Gastroesophageal sphincter (tissue), 4 donors: Measurements from ENCODE around the gene ATXN3L. TPM values are rescaled to one million over a fixed set of nuclear protein-coding genes. Genes with fewer than 3 reads are reported as not detected.

Experiments
- ATAC-seq: fragments of 150-250 bp; one replicate; pipeline ENCODE4 v1.9.1; 2016; ENCODE audit warnings: mild to moderate bottlenecking, moderate library complexity
- H3K27ac ChIP-seq, 4 donors: fragments of 200-600 bp; sonication (generic) in 3 of 4; 1 replicate in 3 of 4; 2 replicates in 1 of 4; pipeline ENCODE4 v1.5.1; 2016 to 2019
- H3K27me3 ChIP-seq: fragments of 200-600 bp; sonication (generic); one replicate; pipeline ENCODE4 v1.5.1; 2019
- H3K36me3 ChIP-seq, 2 donors: fragments of 200-600 bp; sonication (generic); one replicate each; pipeline ENCODE4 v1.5.1; 2019; ENCODE audit warnings: control low read depth in 1 of 2
- H3K4me1 ChIP-seq, 3 donors: fragments of 200-600 bp; sonication (generic); 1 replicate in 2 of 3; 2 replicates in 1 of 3; pipeline ENCODE4 v1.5.1; 2016 to 2019; ENCODE audit warnings: control low read depth in 2 of 3
- H3K4me3 ChIP-seq, 2 donors: fragments of 200-600 bp; sonication (generic); one replicate each; pipeline ENCODE4 v1.5.1; 2019; ENCODE audit warnings: mild to moderate bottlenecking in 1 of 2, moderate library complexity in 1 of 2
- H3K9me3 ChIP-seq, 3 donors: fragments of 200-600 bp; sonication (generic); one replicate each; pipeline ENCODE4 v1.5.1; 2017 to 2019; ENCODE audit warnings: control low read depth in 2 of 3
- EP300 ChIP-seq: sonication (generic); formaldehyde crosslinking; IDR thresholded peaks from one replicate; pipeline ENCODE4 v1.6.1; 2017; ENCODE audit warnings: antibody characterized with exemption, mild to moderate bottlenecking
- POLR2A ChIP-seq, 2 donors: fragments of 450-650 bp; IDR thresholded peaks; one replicate each; pipeline ENCODE4 v1.6.1; 2017; ENCODE audit warnings: antibody characterized with exemption in 2 of 2, mild to moderate bottlenecking in 2 of 2, moderate library complexity in 1 of 2
- POLR2AphosphoS5 ChIP-seq: sonication (generic); formaldehyde crosslinking; IDR thresholded peaks from one replicate; pipeline ENCODE4 v1.6.1; 2017; ENCODE audit warnings: antibody characterized with exemption
- WGBS, 2 donors: methylation state at CpG; one replicate each; pipeline ENCODE4 v1.1.5; 2018; ENCODE audit warnings: low coverage in 1 of 2; 5-methylcytosine and 5-hydroxymethylcytosine counted together
- total RNA-seq, 4 donors: library from RNA; depleted of rRNA; stranded (reverse); fragments of >200 nt; gene quantifications; one replicate each; pipeline ENCODE4 v1.1.0, GENCODE V29; 2016
- TF ChIP-seq, protein P1 (sequence below), 4 experiments: fragments of 200-600 bp in 2 of 4; fragments of 450-650 bp in 2 of 4; sonication (generic) in 1 of 4; IDR thresholded peaks; one replicate each; pipeline ENCODE4 v1.5.1; 2017 to 2019; ENCODE audit warnings: antibody characterized with exemption in 4 of 4, mild to moderate bottlenecking in 2 of 4, moderate library complexity in 2 of 4

Gene ATXN3L
- total RNA-seq, 4 donors from 2014 or later, result not detected

DNA sequence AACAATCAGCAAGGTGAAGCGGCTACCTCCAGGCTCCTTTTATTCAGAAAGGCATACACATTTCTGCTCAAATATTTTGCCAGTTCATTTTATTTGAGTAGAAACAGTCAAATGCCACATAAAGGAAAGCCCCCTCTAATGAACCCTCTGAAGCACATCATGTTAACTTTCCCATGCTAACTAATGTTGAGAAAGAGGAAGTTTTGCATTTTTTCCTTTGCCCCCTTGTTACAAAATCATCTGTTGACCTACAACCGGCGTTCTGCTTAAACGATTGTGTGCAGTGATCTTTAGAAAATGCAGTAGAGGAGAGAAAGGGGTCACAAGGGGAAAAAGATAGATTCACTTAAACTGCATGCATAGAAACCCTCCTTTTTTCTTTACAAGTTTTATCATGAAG is 25.2 kb upstream of the ATXN3L start:
- 86 to 100% methylated on average over 1 to 4 of the region's 4 CpGs for WGBS, 2 donors
- no peak for ATAC-seq
- Histone ChIP-seq H3K4me3 (no peak overlapping the region), H3K4me1 (no peaks in the 10 kb centered on the region), H3K27ac (no peak overlapping the region), H3K9me3 (no peaks in the 10 kb centered on the region), H3K27me3 (no peaks in the 10 kb centered on the region), H3K36me3 (no peaks in the 10 kb centered on the region)
- TF ChIP-seq EP300 (no peak), POLR2A (IDR thresholded peaks at IDR 0.05) (no peak), POLR2AphosphoS5 (no peak)
- TF ChIP-seq, protein P1, sequence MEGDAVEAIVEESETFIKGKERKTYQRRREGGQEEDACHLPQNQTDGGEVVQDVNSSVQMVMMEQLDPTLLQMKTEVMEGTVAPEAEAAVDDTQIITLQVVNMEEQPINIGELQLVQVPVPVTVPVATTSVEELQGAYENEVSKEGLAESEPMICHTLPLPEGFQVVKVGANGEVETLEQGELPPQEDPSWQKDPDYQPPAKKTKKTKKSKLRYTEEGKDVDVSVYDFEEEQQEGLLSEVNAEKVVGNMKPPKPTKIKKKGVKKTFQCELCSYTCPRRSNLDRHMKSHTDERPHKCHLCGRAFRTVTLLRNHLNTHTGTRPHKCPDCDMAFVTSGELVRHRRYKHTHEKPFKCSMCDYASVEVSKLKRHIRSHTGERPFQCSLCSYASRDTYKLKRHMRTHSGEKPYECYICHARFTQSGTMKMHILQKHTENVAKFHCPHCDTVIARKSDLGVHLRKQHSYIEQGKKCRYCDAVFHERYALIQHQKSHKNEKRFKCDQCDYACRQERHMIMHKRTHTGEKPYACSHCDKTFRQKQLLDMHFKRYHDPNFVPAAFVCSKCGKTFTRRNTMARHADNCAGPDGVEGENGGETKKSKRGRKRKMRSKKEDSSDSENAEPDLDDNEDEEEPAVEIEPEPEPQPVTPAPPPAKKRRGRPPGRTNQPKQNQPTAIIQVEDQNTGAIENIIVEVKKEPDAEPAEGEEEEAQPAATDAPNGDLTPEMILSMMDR (IDR thresholded peaks at IDR 0.05), result no peak

DNA sequence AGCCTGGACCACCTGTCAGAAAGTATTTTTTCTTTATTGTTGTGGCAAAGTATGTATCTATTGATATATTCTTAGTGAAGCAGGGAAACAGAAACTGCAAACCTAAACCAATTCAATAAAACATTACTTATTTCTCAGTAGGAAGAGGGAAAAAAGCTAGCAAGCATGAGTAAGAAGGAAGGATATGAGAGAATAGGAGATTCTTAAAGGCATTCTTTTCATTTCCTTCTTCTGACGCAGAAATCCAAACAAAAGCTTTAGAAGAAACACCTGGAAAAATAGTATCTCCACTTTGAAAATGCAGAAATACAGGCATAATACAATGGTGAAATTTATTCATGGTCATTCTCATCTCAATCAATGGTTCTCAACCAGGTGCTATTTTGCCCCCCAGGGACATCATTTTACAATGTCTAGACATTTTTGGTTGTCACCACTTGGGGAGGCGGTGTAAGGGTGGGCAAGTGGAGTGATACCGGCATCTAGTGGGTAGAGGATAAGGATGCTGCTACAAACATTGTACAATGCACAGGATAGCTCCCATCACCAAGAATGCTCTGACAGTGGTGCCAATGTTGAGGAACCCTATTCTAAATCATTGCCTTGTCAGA is 21.7 kb upstream of the ATXN3L start:
- no peaks in the 10 kb centered on the region for H3K4me1 ChIP-seq
- WGBS, 2 donors, result 75% methylated on average over 2 of the region's 3 CpGs; no CpG with 5 or more reads in 1 of the 2 donors
- no peak overlapping the region for H3K27ac ChIP-seq
- TF ChIP-seq EP300 (no peak), POLR2AphosphoS5 (no peak), POLR2A (IDR thresholded peaks at IDR 0.05) (no peak)
- TF ChIP-seq, protein P1 (IDR thresholded peaks at IDR 0.05), result no peak
- no peaks in the 10 kb centered on the region for H3K27me3 ChIP-seq
- H3K9me3 ChIP-seq, result no peaks in the 10 kb centered on the region
- ATAC-seq, result no peak
- no peaks in the 10 kb centered on the region for H3K36me3 ChIP-seq
- no peak overlapping the region for H3K4me3 ChIP-seq

DNA sequence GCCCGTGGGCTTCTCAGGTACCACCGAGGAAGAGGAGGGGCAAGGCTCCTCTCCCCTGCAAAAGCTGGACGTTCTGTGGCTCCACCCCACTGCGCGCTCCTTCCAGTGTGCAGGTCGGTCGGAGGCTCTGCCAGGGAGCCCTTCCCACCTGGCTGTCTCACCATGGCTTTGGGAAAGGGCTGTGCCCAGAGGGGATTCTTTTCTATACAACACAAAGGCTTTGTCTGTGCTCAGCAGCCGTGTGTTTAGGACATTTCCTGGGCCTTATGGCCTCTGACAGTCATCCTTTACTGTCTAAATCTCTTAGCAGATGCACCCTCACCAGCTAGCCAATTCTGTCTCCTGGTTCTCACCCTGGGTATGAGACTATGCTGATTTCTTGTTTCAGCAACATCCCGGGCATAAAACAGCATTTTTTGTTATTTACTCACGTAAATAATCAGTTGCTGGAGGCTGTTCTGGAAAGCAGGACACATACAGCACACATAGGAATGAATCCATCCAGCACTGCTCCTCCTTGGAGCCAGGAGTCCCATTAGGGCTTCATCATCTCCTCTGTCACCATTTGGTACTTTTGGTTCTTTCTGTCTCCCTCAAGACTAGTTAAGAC is 20.4 kb upstream of the ATXN3L start:
- ATAC-seq, result no peak
- no peaks in the 10 kb centered on the region for H3K36me3 ChIP-seq
- no peak overlapping the region for H3K4me3 ChIP-seq
- WGBS, 2 donors, result 65 to 81% methylated on average over 7 to 10 of the region's 10 CpGs
- no peaks in the 10 kb centered on the region for H3K4me1 ChIP-seq
- H3K9me3 ChIP-seq, result no peaks in the 10 kb centered on the region
- no peaks in the 10 kb centered on the region for H3K27me3 ChIP-seq
- TF ChIP-seq POLR2A (IDR thresholded peaks at IDR 0.05) (no peak), POLR2AphosphoS5 (no peak), EP300 (no peak)
- TF ChIP-seq, protein P1 (IDR thresholded peaks at IDR 0.05), result no peak
- H3K27ac ChIP-seq, result no peak overlapping the region

DNA sequence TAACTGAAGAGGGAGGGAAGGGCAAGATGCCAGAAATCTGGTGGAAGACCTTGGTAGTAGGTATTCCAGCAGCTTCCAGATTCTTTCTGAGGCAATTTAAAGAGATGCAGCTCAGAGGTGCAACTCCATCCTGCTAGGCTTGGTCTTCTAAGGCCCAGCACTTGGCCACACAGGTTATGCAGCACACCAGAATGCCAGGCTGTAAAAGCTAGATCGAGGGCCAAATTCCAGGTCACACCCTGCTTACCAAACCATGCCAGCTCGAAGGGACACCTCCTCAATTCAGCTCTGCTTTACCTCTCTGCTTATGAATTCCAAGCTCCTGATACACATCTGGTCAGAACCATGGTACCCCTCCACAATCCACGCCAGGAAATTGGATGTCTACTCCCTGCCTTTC is 19.8 kb upstream of the ATXN3L start:
- H3K27ac ChIP-seq, result no peak overlapping the region
- H3K27me3 ChIP-seq, result no peaks in the 10 kb centered on the region
- no peaks in the 10 kb centered on the region for H3K4me1 ChIP-seq
- no peak for ATAC-seq
- H3K9me3 ChIP-seq, result no peaks in the 10 kb centered on the region
- TF ChIP-seq POLR2A (IDR thresholded peaks at IDR 0.05), result no peak
- TF ChIP-seq EP300, result no peak
- no peak for TF ChIP-seq POLR2AphosphoS5
- TF ChIP-seq, protein P1 (IDR thresholded peaks at IDR 0.05), result no peak
- no peak overlapping the region for H3K4me3 ChIP-seq
- H3K36me3 ChIP-seq, result no peaks in the 10 kb centered on the region
- WGBS, 2 donors, result 52 to 83% methylated on average over 1 to 3 of the region's 3 CpGs

DNA sequence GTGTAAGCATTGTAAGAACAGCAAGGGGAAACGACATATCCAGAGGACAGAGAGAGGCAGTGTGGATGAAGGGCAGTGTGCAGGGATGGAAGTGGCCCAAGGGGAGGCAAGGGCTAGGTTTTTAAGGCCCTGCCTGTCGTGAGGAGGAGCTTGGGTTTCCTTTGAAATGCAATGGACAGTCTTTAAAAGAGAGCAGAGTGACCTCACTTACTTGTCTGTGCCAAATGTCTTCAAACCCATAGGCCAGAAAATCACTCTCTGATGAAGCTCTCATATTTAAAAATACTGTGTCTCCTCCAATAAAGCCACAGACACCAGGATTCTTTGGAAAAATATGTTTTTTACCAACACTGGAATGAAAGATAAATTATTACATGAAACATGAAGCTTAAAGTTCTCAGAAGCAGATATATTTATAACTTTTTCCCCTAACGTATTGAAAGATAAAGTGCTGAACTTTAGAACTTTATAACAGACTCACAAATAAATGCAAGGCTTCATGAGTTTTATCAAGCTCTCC is 19.2 kb upstream of the ATXN3L start:
- Histone ChIP-seq H3K27ac (no peak overlapping the region), H3K36me3 (no peaks in the 10 kb centered on the region), H3K27me3 (no peaks in the 10 kb centered on the region), H3K9me3 (no peaks in the 10 kb centered on the region), H3K4me1 (no peaks in the 10 kb centered on the region), H3K4me3 (no peak overlapping the region)
- no peak for TF ChIP-seq POLR2AphosphoS5
- TF ChIP-seq POLR2A (IDR thresholded peaks at IDR 0.05), result no peak
- no peak for TF ChIP-seq EP300
- no peak for ATAC-seq
- 24 to 63% methylated on average over 1 to 3 of the region's 3 CpGs for WGBS, 2 donors
